HG02981 (cell line): ENCODE data around the gene GOLGA7B.

Experiments used
- ATAC-seq: cut with Tn5 transposase; IDR thresholded peaks from one replicate; pipeline ENCODE4 v1.9.1; 2021; ENCODE audit warnings: mild to moderate bottlenecking, moderate library complexity; ENCODE audit not compliant: unreplicated experiment

The GOLGA7B gene

GRCh38 chr10:97866524-97867219 lies 17.0 kb downstream of the GOLGA7B start:
- no peak for ATAC-seq

- no peak for ATAC-seq
These were observed 17.7 kb downstream of the GOLGA7B start for GRCh38 chr10:97867220-97867800.

GRCh38 chr10:97868134-97868685 lies 18.6 kb downstream of the GOLGA7B start:
- ATAC-seq = no peak

GRCh38 chr10:97869091-97870042 lies 19.7 kb downstream of the GOLGA7B start:
- peak; percentile 98 for ATAC-seq

- ATAC-seq = no peak
These were observed 21.3 kb downstream of the GOLGA7B start for GRCh38 chr10:97870990-97871389.

GRCh38 chr10:97873569-97873968 lies 23.9 kb downstream of the GOLGA7B start:
- no peak for ATAC-seq

- no peak for ATAC-seq
These were observed 24.7 kb downstream of the GOLGA7B start for GRCh38 chr10:97874332-97874731.

- ATAC-seq = no peak
These were observed 25.7 kb downstream of the GOLGA7B start for GRCh38 chr10:97875391-97875790.

GRCh38 chr10:97876402-97876801 lies 26.8 kb downstream of the GOLGA7B start:
- ATAC-seq = no peak

GRCh38 chr10:97879241-97879640 lies 29.6 kb downstream of the GOLGA7B start:
- ATAC-seq = no peak

- no peak for ATAC-seq
These were observed 30.5 kb downstream of the GOLGA7B start for GRCh38 chr10:97880109-97880508.

GRCh38 chr10:97882142-97883091 lies 32.8 kb downstream of the GOLGA7B start:
- no peak for ATAC-seq

GRCh38 chr10:97883092-97883485 lies 33.4 kb downstream of the GOLGA7B start:
- no peak for ATAC-seq

- no peak for ATAC-seq
These were observed 36.6 kb downstream of the GOLGA7B start for GRCh38 chr10:97886286-97886685.

- ATAC-seq = no peak
These were observed 37.8 kb downstream of the GOLGA7B start for GRCh38 chr10:97887399-97887798.

- no peak for ATAC-seq
These were observed 38.5 kb downstream of the GOLGA7B start for GRCh38 chr10:97888134-97888533.

GRCh38 chr10:97888641-97889262 lies 39.1 kb downstream of the GOLGA7B start:
- no peak for ATAC-seq

GRCh38 chr10:97889461-97890265 lies 40.0 kb downstream of the GOLGA7B start:
- no peak for ATAC-seq
